Erythroblast (primary cell): ENCODE measurements around the gene TMEM236.

Source experiments
- GATA1 ChIP-seq: IDR thresholded peaks from 2 replicates; pipeline ENCODE4 v1.6.1; 2011; ENCODE audit warnings: low read depth, mild to moderate bottlenecking, control low read depth, low read length, moderate library complexity
- POLR2A ChIP-seq: IDR thresholded peaks from 2 replicates; pipeline ENCODE4 v1.6.1; 2011; ENCODE audit warnings: mild to moderate bottlenecking, low read length

DNA sequence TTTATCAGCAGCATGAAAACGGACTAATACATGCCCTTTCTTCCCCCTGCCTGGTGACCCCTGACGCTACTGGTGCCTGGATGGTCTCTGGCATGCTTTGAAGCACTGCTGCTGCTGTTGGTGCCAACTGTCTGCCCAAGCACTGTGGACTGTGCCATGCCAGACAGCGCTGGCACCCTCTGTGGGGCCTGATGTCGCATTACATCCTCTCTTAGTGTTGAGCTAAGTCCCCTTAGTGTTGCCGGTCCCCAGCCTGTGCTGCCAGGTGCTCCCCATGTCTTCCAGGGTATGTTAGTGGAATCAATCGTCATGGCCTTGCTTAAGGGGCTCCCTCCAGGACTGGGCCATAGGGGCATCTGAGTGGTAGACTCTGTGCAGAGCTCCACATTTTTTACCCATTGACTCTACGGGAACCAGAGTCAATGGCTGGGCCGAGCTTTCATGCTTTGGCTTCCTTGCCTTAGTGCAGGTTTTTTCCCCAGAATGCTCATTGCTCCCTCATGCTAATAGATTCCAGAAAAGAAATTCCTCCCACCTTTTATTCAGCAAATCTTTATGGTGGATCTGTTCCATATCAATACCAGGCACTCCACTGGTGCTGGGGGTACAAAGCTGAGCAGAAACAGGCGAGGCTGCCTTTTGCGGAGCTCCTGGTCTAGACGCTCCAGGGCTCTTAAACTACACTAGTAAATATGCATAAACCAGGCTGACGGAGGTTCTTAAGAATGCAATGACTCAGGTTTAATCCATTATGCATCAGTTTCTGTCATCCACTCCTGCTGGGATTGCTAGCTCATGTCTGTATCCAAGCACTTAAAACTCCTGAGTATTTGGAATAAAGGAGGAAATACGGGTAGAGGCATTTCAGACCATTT, 35.3 kb downstream of the TMEM236 start:
- TF ChIP-seq POLR2A (no peak), GATA1 (no peak)
